Gastrocnemius medialis (tissue), 4 donors: ENCODE results near the gene GALM. TPM values are rescaled to one million over a fixed set of nuclear protein-coding genes. Genes with fewer than 3 reads are reported as not detected.

Experiments used
- ATAC-seq, 2 donors: fragments of 150-250 bp; one replicate each; pipeline ENCODE4 v1.9.1; 2016
- DNase-seq, 2 donors: peaks; one replicate each; pipeline ENCODE4 v3.0.0-alpha.2; 2019
- H3K27ac ChIP-seq, 4 donors: fragments of 200-600 bp; sonication (generic); 1 replicate in 1 of 4; 2 replicates in 3 of 4; pipeline ENCODE4 v1.5.1; 2016 to 2018; ENCODE audit warnings: mild to moderate bottlenecking in 2 of 4, moderate library complexity in 1 of 4
- H3K27me3 ChIP-seq, 3 donors: fragments of 200-600 bp; sonication (generic) in 2 of 3; 1 replicate in 1 of 3; 2 replicates in 2 of 3; pipeline versions ENCODE4 v1.5.1 to v1.6.0; 2016 to 2019; ENCODE audit warnings: mild to moderate bottlenecking in 1 of 3, moderate library complexity in 1 of 3
- H3K36me3 ChIP-seq, 2 donors: fragments of 200-600 bp; sonication (generic) in 1 of 2; one replicate each; pipeline ENCODE4 v1.5.1; 2017 to 2018
- H3K4me1 ChIP-seq, 2 donors: fragments of 200-600 bp; sonication (generic) in 1 of 2; one replicate each; pipeline ENCODE4 v1.5.1; 2016 to 2017; ENCODE audit warnings: mild to moderate bottlenecking in 2 of 2
- H3K4me3 ChIP-seq, 4 donors: fragments of 200-600 bp; sonication (generic) in 3 of 4; 1 replicate in 1 of 4; 2 replicates in 3 of 4; pipeline ENCODE4 v1.5.1; 2016 to 2019; ENCODE audit warnings: mild to moderate bottlenecking in 2 of 4
- H3K9me3 ChIP-seq, 3 donors: fragments of 200-600 bp; sonication (generic) in 2 of 3; 1 replicate in 1 of 3; 2 replicates in 2 of 3; pipeline ENCODE4 v1.5.1; 2016 to 2019
- CTCF ChIP-seq, 5 experiments: fragments of 450-650 bp in 3 of 5; fragments of 200-600 bp in 2 of 5; sonication (generic) in 2 of 5; IDR thresholded peaks in 4 of 5; conservative IDR thresholded peaks in 1 of 5; 1 replicate in 4 of 5; 2 replicates in 1 of 5; pipeline ENCODE4 v1.5.1; 2016 to 2019; ENCODE audit warnings: antibody characterized with exemption in 5 of 5, mild to moderate bottlenecking in 3 of 5, moderate library complexity in 3 of 5
- POLR2A ChIP-seq, 2 donors: fragments of 450-650 bp; IDR thresholded peaks; one replicate each; pipeline ENCODE4 v1.6.1; 2017; ENCODE audit warnings: antibody characterized with exemption in 2 of 2, mild to moderate bottlenecking in 2 of 2, moderate library complexity in 2 of 2
- in situ Hi-C, 4 donors: fragments of 200-750 bp; cut with MboI; loops; one replicate each; pipeline versions ENCODE4 v1.15.0 to v1.8.0; 2017; ENCODE audit warnings: low sequenced_read_pairs in 4 of 4
- intact Hi-C: fragments of 100-400 bp; cut with DNase I; formaldehyde crosslinking; loops from one replicate; pipeline ENCODE4 v1.15.1; 2023; ENCODE audit warnings: low total_unique reads
- total RNA-seq, 4 donors: library from RNA; depleted of rRNA; stranded (reverse); fragments of >200 nt; gene quantifications; one replicate each; pipeline versions ENCODE4 v1.1.0 to v1.2.3, GENCODE V29; 2016

Gene GALM
- total RNA-seq, 4 donors from 2014 or later, result 5.3 to 16.9 (median 14.9) TPM

- Histone ChIP-seq H3K36me3 (no peaks in the 10 kb centered on the region), H3K27ac (no peak overlapping the region), H3K27me3 (no peaks in the 10 kb centered on the region), H3K4me3 (no peak overlapping the region), H3K9me3 (no peaks in the 10 kb centered on the region), H3K4me1 (no peaks in the 10 kb centered on the region)
- ATAC-seq (no peak), DNase-seq (no peak)
- in situ Hi-C loops, result no loop called here
- TF ChIP-seq CTCF (IDR thresholded peaks at IDR 0.05 in 4 of 5, conservative IDR thresholded peaks at IDR 0.05 in 1 of 5) (no peak), POLR2A (IDR thresholded peaks at IDR 0.05) (no peak)
- intact Hi-C loops, result no loop called here
Observed at GRCh38 chr2:38621018-38621417, 44.9 kb upstream of the GALM start.

- ATAC-seq (no peak), DNase-seq (no peak)
- Histone ChIP-seq H3K27me3 (no peaks in the 10 kb centered on the region), H3K9me3 (no peaks in the 10 kb centered on the region), H3K27ac (no peak overlapping the region), H3K36me3 (no peaks in the 10 kb centered on the region), H3K4me3 (no peak overlapping the region), H3K4me1 (no peaks in the 10 kb centered on the region)
- intact Hi-C loops (no loop called here), in situ Hi-C loops (no loop called here)
- TF ChIP-seq CTCF (IDR thresholded peaks at IDR 0.05 in 4 of 5, conservative IDR thresholded peaks at IDR 0.05 in 1 of 5), result no peak
- no peak for TF ChIP-seq POLR2A (IDR thresholded peaks at IDR 0.05)
Observed at GRCh38 chr2:38622210-38622609, 43.7 kb upstream of the GALM start.

- Histone ChIP-seq H3K4me3 (no peak overlapping the region), H3K27me3 (no peaks in the 10 kb centered on the region), H3K36me3 (no peaks in the 10 kb centered on the region), H3K27ac (no peak overlapping the region), H3K4me1 (no peaks in the 10 kb centered on the region), H3K9me3 (no peaks in the 10 kb centered on the region)
- no peak for DNase-seq
- in situ Hi-C loops (no loop called here), intact Hi-C loops (no loop called here)
- no peak for TF ChIP-seq CTCF (IDR thresholded peaks at IDR 0.05 in 4 of 5, conservative IDR thresholded peaks at IDR 0.05 in 1 of 5)
- TF ChIP-seq POLR2A (IDR thresholded peaks at IDR 0.05), result no peak
- no peak for ATAC-seq
Observed at GRCh38 chr2:38626326-38627035, 39.4 kb upstream of the GALM start.

- ATAC-seq (no peak), DNase-seq (no peak)
- Histone ChIP-seq H3K4me3 (no peak overlapping the region), H3K4me1 (no peaks in the 10 kb centered on the region), H3K9me3 (no peaks in the 10 kb centered on the region), H3K27ac (no peak overlapping the region), H3K36me3 (no peaks in the 10 kb centered on the region), H3K27me3 (no peaks in the 10 kb centered on the region)
- intact Hi-C loops, result no loop called here
- no peak for TF ChIP-seq CTCF (IDR thresholded peaks at IDR 0.05 in 4 of 5, conservative IDR thresholded peaks at IDR 0.05 in 1 of 5)
- TF ChIP-seq POLR2A (IDR thresholded peaks at IDR 0.05), result no peak
- in situ Hi-C loops, result no loop called here
Observed at GRCh38 chr2:38627391-38627790, 38.5 kb upstream of the GALM start.

- Histone ChIP-seq H3K9me3 (no peaks in the 10 kb centered on the region), H3K36me3 (no peaks in the 10 kb centered on the region), H3K27ac (no peak overlapping the region), H3K4me3 (no peak overlapping the region), H3K27me3 (no peaks in the 10 kb centered on the region), H3K4me1 (no peaks in the 10 kb centered on the region)
- in situ Hi-C loops (no loop called here), intact Hi-C loops (no loop called here)
- DNase-seq, result no peak
- TF ChIP-seq POLR2A (IDR thresholded peaks at IDR 0.05), result no peak
- TF ChIP-seq CTCF (IDR thresholded peaks at IDR 0.05 in 4 of 5, conservative IDR thresholded peaks at IDR 0.05 in 1 of 5), result no peak
- ATAC-seq, result no peak
Observed at GRCh38 chr2:38629684-38630083, 36.2 kb upstream of the GALM start.
